Gastroesophageal sphincter (tissue), 4 donors: ENCODE results near the gene KCNJ12. TPM values are rescaled to one million over a fixed set of nuclear protein-coding genes. Genes with fewer than 3 reads are reported as not detected.
"Not testable (repeated sequence)": the region's sequence is repeated elsewhere in the genome, so short reads cannot be mapped to it uniquely, and the experiment has no call there.

Experiments used
- ATAC-seq: fragments of 150-250 bp; one replicate; pipeline ENCODE4 v1.9.1; 2016; ENCODE audit warnings: mild to moderate bottlenecking, moderate library complexity
- H3K27ac ChIP-seq, 4 donors: fragments of 200-600 bp; sonication (generic) in 3 of 4; 1 replicate in 3 of 4; 2 replicates in 1 of 4; pipeline ENCODE4 v1.5.1; 2016 to 2019
- H3K27me3 ChIP-seq: fragments of 200-600 bp; sonication (generic); one replicate; pipeline ENCODE4 v1.5.1; 2019
- H3K36me3 ChIP-seq, 2 donors: fragments of 200-600 bp; sonication (generic); one replicate each; pipeline ENCODE4 v1.5.1; 2019; ENCODE audit warnings: control low read depth in 1 of 2
- H3K4me1 ChIP-seq, 3 donors: fragments of 200-600 bp; sonication (generic); 1 replicate in 2 of 3; 2 replicates in 1 of 3; pipeline ENCODE4 v1.5.1; 2016 to 2019; ENCODE audit warnings: control low read depth in 2 of 3
- H3K4me3 ChIP-seq, 2 donors: fragments of 200-600 bp; sonication (generic); one replicate each; pipeline ENCODE4 v1.5.1; 2019; ENCODE audit warnings: mild to moderate bottlenecking in 1 of 2, moderate library complexity in 1 of 2
- H3K9me3 ChIP-seq, 3 donors: fragments of 200-600 bp; sonication (generic); one replicate each; pipeline ENCODE4 v1.5.1; 2017 to 2019; ENCODE audit warnings: control low read depth in 2 of 3
- EP300 ChIP-seq: sonication (generic); formaldehyde crosslinking; IDR thresholded peaks from one replicate; pipeline ENCODE4 v1.6.1; 2017; ENCODE audit warnings: antibody characterized with exemption, mild to moderate bottlenecking
- POLR2A ChIP-seq, 2 donors: fragments of 450-650 bp; IDR thresholded peaks; one replicate each; pipeline ENCODE4 v1.6.1; 2017; ENCODE audit warnings: antibody characterized with exemption in 2 of 2, mild to moderate bottlenecking in 2 of 2, moderate library complexity in 1 of 2
- POLR2AphosphoS5 ChIP-seq: sonication (generic); formaldehyde crosslinking; IDR thresholded peaks from one replicate; pipeline ENCODE4 v1.6.1; 2017; ENCODE audit warnings: antibody characterized with exemption
- WGBS, 2 donors: methylation state at CpG; one replicate each; pipeline ENCODE4 v1.1.5; 2018; ENCODE audit warnings: low coverage in 1 of 2; 5-methylcytosine and 5-hydroxymethylcytosine counted together
- total RNA-seq, 4 donors: library from RNA; depleted of rRNA; stranded (reverse); fragments of >200 nt; gene quantifications; one replicate each; pipeline ENCODE4 v1.1.0, GENCODE V29; 2016
- TF ChIP-seq, protein P1 (sequence below), 4 experiments: fragments of 200-600 bp in 2 of 4; fragments of 450-650 bp in 2 of 4; sonication (generic) in 1 of 4; IDR thresholded peaks; one replicate each; pipeline ENCODE4 v1.5.1; 2017 to 2019; ENCODE audit warnings: antibody characterized with exemption in 4 of 4, mild to moderate bottlenecking in 2 of 4, moderate library complexity in 2 of 4

The KCNJ12 gene
- total RNA-seq, 4 donors from 2014 or later, result 0.78 to 3.1 (median 1.9) TPM

DNA sequence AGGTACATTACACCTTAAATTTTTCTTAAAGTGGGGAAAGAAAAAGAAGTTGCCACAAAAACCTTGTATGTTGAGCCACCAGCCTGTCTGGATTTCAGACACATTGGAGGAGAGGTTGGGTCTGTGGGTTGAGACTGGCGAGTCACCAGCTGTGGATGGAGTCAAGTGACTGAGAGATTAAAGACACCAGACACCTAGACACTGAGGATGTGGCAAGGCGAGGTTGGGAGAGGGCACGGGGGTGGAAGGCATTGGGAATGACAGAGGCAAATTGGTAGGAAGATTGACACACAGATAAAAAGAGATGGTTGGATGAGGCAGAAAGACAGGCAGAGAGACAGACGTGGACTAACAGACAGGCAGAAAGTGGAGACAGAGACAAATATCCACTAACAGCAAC is 49.6 kb downstream of the KCNJ12 start:
- TF ChIP-seq EP300 (no peak), POLR2A (IDR thresholded peaks at IDR 0.05) (no peak), POLR2AphosphoS5 (no peak)
- TF ChIP-seq, protein P1, sequence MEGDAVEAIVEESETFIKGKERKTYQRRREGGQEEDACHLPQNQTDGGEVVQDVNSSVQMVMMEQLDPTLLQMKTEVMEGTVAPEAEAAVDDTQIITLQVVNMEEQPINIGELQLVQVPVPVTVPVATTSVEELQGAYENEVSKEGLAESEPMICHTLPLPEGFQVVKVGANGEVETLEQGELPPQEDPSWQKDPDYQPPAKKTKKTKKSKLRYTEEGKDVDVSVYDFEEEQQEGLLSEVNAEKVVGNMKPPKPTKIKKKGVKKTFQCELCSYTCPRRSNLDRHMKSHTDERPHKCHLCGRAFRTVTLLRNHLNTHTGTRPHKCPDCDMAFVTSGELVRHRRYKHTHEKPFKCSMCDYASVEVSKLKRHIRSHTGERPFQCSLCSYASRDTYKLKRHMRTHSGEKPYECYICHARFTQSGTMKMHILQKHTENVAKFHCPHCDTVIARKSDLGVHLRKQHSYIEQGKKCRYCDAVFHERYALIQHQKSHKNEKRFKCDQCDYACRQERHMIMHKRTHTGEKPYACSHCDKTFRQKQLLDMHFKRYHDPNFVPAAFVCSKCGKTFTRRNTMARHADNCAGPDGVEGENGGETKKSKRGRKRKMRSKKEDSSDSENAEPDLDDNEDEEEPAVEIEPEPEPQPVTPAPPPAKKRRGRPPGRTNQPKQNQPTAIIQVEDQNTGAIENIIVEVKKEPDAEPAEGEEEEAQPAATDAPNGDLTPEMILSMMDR (IDR thresholded peaks at IDR 0.05), result no peak
- WGBS, 2 donors, result 53 to 63% methylated on average over 4 of the region's 4 CpGs
- H3K9me3 ChIP-seq, result no peaks in the 10 kb centered on the region
- no peak overlapping the region for H3K27ac ChIP-seq
- H3K4me3 ChIP-seq, result no peak overlapping the region
- no peaks in the 10 kb centered on the region for H3K36me3 ChIP-seq
- no peak for ATAC-seq
- no peaks in the 10 kb centered on the region for H3K27me3 ChIP-seq
- no peaks in the 10 kb centered on the region for H3K4me1 ChIP-seq

DNA sequence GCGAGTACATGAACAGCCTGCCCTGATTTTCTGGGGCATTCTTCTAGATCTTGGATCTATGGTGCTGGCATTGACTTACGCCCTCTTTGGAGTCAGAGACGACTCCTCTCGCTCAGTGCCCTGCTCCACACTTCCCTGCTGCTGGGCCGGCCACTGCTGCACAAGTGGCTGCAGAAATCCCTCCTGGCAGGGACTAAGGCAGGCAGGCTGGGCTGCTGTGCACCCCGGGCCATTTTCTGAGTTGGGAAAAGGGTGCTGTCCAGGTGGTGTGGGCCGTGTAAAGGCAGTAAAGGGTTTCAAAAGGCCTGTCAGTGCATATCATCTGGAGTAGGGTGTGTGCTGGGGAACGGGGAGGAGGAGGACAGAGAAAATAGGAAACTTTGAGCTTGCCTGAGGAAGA is 50.1 kb downstream of the KCNJ12 start:
- 62 to 72% methylated on average over 3 to 6 of the region's 8 CpGs for WGBS, 2 donors

DNA sequence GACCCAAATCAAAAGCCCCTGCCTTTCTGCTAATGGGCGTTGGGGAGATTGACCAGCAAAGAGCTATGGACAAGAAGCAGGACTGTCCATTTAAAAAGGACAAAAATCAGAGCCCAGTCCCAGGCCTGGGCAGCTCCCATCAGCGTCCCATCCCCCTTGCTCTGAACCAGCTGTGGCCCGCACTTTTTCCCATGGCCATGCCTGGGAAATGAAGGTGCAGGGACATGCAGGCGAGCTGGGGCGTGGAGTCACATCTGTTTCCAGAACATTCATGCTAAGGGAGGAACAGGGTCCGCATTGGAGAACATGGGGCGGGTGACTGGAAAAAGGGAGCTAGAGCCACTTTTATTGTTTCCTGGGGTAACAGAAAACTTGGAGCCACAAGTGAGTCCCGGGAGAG is 50.7 kb downstream of the KCNJ12 start:
- H3K4me1 ChIP-seq, H3K36me3 ChIP-seq, ATAC-seq, H3K4me3 ChIP-seq, H3K27me3 ChIP-seq, H3K9me3 ChIP-seq, H3K27ac ChIP-seq: not testable (repeated sequence)
- WGBS, 2 donors, result 100% methylated on average over 1 of the region's 8 CpGs; no CpG with 5 or more reads in 1 of the 2 donors

More for the DNA sequence above, 50.1 kb downstream of the KCNJ12 start:
- not testable (repeated sequence) for H3K9me3 ChIP-seq, H3K27me3 ChIP-seq, H3K36me3 ChIP-seq, ATAC-seq, H3K27ac ChIP-seq, H3K4me1 ChIP-seq, H3K4me3 ChIP-seq

DNA sequence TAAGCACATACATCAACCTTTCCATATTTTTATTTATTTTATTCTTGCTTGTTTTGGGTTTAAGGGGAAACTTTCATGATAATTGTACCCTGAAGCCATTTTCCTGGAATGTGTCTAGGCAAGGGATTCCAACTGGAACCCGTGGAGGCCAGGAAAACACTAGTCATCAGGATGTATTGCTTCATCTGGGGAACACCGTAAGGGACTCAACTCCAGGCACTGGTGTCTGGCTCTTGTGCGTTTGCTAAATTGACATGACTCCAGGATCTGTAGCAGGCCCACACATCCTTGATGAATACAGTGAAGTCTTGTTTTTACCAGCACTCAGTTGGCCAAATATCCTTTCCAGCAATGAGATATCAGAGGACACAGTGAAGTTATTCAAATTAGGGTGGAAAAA is 51.6 kb downstream of the KCNJ12 start:
- not testable (repeated sequence) for H3K36me3 ChIP-seq, H3K27ac ChIP-seq, H3K4me1 ChIP-seq, H3K27me3 ChIP-seq, H3K4me3 ChIP-seq, H3K9me3 ChIP-seq
- peak; percentile 67 for ATAC-seq
- no CpG with 5 or more reads among the region's 3 CpGs for WGBS, 2 donors

DNA sequence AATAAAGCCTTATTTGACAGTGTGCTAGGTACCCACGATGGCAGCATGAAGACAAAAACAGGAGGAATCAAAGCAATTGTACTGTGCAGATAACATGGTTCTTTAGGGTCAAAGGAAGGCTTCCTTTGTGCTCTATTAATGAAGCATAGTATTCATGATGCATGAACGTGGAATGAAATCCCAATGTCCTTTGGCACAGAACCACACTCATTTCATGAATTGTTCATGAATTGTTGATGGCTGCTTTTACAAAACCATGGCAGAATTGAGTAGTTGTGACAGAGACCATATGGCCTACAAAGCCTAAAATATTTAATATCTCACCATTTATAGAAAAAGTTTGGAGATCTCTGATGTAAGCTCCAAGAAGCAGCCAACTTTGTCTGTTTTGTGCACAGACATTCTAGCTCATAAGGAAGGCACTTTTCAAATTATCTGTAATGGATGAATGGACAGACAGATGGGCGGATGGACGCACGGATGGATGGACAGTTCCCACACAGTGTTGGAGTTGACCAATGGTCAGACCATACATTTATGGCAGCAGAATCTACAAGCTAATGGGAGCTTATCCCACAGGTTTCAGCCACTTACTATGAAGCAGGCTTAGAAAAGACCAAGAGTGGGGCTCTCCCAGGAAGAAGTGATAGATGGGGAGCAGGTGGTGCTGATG is 52.7 kb downstream of the KCNJ12 start:
- H3K27me3 ChIP-seq, H3K36me3 ChIP-seq, H3K4me3 ChIP-seq, H3K27ac ChIP-seq, ATAC-seq, H3K4me1 ChIP-seq, H3K9me3 ChIP-seq: not testable (repeated sequence)
- WGBS, 2 donors, result 36 to 40% methylated on average over 4 to 5 of the region's 5 CpGs

DNA sequence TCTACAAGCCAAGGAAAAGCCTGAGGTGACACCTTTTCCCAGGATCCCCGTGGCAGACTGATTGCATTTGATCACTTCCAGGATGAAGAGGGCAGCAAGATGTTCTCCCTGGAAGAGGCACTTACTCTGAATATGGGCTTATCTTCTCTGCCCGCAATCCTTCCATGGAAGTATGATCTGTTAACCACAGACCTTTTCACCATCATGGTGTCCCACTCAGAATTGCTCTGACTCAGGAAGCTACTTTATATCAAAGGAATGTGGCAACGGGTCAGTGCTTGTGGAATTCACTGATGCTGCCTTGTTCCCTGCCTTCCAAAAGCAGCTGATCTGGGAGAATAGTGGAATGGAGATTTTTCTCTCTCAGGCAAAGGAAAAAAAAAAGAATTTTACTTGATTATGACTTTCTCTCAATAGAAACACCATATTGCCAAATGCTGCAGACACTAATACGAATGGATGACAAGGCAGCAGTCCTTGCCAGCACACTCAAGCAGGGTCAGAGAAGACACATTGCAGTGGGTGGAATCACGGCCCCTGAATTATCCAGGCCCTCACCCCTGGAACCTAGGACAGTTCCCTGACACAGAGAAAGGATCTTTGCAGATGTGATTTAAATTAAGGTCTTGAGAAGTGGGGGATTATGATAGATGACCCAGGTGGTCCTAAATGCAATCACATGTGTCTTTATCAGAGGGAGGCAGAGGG is 53.9 kb downstream of the KCNJ12 start:
- H3K27me3 ChIP-seq, H3K27ac ChIP-seq, H3K4me3 ChIP-seq, H3K9me3 ChIP-seq, H3K36me3 ChIP-seq, H3K4me1 ChIP-seq: not testable (repeated sequence)
- ATAC-seq, result peak; percentile 36
- WGBS, 2 donors, result 46 to 51% methylated on average over 2 to 4 of the region's 5 CpGs

DNA sequence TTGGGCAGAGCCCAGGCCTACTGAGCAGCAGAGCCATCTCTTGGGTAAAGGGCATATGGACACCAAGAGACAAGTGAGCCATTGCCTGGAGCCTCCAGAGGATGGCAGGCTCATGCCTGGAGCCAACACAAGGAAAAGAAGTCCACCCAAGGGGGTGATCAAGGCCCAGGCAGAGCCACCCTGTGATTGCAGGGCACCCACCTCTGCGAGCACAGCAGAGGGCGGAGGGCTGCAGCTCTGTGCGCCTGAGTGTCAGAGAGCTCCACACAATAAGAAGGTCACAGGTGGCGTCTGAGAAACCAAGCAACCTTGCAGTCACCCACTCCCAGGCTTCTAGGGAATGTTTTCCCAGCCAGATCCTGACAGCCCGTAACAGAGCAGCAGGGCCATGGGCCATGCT is 57.8 kb downstream of the KCNJ12 start:
- WGBS, 2 donors, result 100% methylated on average over 1 of the region's 5 CpGs; no CpG with 5 or more reads in 1 of the 2 donors
- ATAC-seq, H3K4me1 ChIP-seq, H3K4me3 ChIP-seq, H3K27ac ChIP-seq, H3K36me3 ChIP-seq, H3K27me3 ChIP-seq, H3K9me3 ChIP-seq: not testable (repeated sequence)

DNA sequence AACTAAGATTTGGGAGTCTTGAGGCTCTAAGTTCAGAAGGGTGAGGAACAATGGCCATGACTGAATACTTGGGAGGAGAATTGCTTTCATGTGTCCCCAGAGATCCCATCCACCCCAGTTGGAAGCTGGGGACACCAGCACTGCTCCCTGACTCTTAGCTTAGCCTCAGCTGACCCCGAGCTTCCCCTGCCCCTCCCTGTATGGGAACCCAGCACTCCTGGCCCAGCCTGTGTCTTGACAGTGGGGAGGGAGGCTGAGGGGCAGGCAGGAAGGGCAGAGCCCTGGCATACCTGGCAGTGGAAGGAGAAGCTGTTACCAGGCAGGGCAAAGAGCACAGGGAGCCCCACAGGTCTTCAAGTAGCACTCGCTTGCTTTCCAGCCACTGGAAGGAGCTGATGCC is 58.8 kb downstream of the KCNJ12 start:
- ATAC-seq, H3K4me1 ChIP-seq, H3K4me3 ChIP-seq, H3K9me3 ChIP-seq, H3K27me3 ChIP-seq, H3K27ac ChIP-seq, H3K36me3 ChIP-seq: not testable (repeated sequence)
- 81% methylated on average over 2 of the region's 2 CpGs; no CpG with 5 or more reads in 1 of the 2 donors for WGBS, 2 donors

DNA sequence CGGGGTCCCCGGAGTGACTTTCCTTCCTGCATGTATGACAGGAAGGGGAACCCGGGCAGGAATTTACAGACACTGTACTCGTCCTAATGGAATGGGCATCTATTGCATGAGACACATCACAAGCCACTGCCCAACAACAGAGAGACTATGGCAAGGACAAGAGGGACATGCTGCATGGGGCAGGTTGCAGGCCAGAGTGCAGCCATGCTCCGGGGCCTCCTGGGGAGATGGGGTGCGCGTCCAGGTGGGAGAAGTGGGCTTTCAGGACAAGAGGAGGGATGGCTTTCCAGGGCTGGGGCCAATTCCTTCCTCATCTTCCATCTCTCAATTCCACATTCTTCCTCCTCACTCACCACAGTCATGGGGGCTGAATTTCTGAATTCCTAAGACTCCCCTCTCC is 60.3 kb downstream of the KCNJ12 start:
- not testable (repeated sequence) for H3K36me3 ChIP-seq, ATAC-seq, H3K27me3 ChIP-seq, H3K27ac ChIP-seq, H3K4me1 ChIP-seq, H3K9me3 ChIP-seq, H3K4me3 ChIP-seq
- WGBS, 2 donors, result 53% methylated on average over 3 of the region's 7 CpGs; no CpG with 5 or more reads in 1 of the 2 donors

DNA sequence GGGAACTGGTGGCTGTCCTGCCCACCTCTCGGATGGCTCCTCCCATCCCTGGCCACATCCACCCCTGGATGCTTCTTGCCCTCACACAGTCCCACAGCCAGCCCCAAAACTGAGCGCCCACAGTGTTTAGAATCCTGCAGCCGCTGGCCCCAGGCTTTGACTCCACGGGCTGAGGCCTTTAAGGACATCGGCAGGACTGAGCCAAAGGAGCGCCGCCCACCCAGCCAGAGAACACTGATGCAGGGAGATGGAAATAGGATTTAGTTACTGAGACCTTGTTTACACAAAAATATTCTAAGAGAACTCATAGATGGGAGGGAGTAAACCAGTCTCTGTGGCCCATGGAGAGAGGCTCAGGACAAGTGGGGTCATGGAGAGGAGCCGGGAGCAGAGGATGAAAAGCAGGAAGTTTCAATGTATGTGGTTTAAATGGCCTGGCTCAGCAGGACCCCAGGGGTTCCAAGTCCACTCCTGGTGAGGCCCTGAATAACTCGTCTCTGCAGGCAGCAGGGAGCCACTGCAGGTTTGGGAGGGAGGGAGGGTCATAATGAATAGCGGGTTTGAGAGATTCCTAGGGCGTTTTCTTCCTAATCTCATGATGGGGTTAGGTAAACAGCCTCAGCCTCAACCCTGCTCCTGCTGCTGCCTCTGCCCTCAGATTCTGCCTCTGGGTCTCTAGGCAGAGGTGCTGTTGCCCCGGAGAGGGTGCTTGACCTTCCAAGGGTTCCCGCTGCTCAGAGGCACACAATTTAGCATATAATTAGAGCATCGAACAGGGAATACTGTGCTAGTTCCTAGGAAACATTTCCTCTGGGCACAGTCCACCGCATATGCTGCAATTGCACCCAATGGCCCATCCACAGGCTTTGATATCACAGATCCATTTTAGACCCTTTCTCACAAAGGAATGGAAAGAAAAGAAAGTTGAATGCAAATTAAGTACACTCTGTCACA is 61.0 kb downstream of the KCNJ12 start:
- H3K4me3 ChIP-seq, H3K36me3 ChIP-seq, H3K27me3 ChIP-seq, H3K9me3 ChIP-seq, H3K27ac ChIP-seq, ATAC-seq, H3K4me1 ChIP-seq: not testable (repeated sequence)
- 61 to 73% methylated on average over 4 to 7 of the region's 15 CpGs for WGBS, 2 donors

DNA sequence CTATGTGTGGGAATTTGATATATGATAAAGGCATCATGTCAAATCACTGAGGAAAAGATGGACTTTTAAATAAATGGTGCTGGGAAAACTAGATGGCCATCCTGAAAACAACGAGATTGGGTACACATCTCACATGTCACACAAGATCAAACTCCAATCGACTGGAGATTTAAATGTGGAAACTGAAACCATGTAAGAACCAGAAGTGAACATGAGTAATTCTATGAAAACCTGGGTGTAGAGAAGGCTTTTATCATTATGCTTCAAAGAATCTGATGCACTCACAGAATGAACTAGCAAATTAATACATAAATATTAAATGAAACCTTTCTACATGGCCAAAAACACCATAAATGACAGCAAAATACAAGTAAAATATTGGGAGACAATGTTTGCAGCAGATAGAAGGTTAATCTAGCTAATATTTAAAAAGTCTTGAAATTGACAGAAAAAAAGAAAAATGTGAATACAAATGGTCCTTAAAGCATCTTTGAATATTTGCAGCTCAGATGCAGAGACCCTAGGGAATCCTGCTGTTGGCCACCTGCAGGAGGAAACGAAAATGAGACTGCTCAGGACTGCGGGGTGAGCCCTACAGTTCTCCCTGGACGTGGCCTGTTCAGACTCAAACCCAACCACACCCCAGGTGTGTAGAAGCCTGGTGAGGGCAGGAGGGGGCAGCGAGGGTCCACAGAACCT is 62.3 kb downstream of the KCNJ12 start:
- H3K36me3 ChIP-seq, H3K27me3 ChIP-seq, H3K27ac ChIP-seq, ATAC-seq, H3K4me3 ChIP-seq, H3K9me3 ChIP-seq, H3K4me1 ChIP-seq: not testable (repeated sequence)
- WGBS, 2 donors, result 40 to 73% methylated on average over 1 to 2 of the region's 6 CpGs
